H9 (cell line): ENCODE measurements around the gene ARRDC2. TPM values are rescaled to one million over a fixed set of nuclear protein-coding genes. Genes with fewer than 3 reads are reported as not detected.

ENCODE experiments used
- DNase-seq: peaks from one replicate; pipeline ENCODE4 v3.0.0-alpha.2; 2017
- H2AFZ ChIP-seq: one replicate; pipeline ENCODE4 v1.6.1; 2013; ENCODE audit warnings: mild to moderate bottlenecking, low read length, control low read depth, moderate library complexity
- H2AK5ac ChIP-seq: 2 replicates; pipeline ENCODE4 v1.6.1; 2013; ENCODE audit warnings: low read length, control low read depth, mixed read lengths; ENCODE audit not compliant: insufficient read length
- H2BK120ac ChIP-seq: one replicate; pipeline ENCODE4 v1.6.1; 2013; ENCODE audit warnings: low read depth, mild to moderate bottlenecking, low read length, control low read depth, inconsistent platforms; ENCODE audit not compliant: poor library complexity, severe bottlenecking
- H2BK12ac ChIP-seq: 2 replicates; pipeline ENCODE4 v1.6.1; 2013; ENCODE audit warnings: low read length, control low read depth, mixed read lengths, low read depth; ENCODE audit not compliant: insufficient read length
- H2BK15ac ChIP-seq: 2 replicates; pipeline ENCODE4 v1.6.1; 2013; ENCODE audit warnings: low read depth, low read length, control low read depth
- H2BK20ac ChIP-seq: one replicate; pipeline ENCODE4 v1.6.1; 2013; ENCODE audit warnings: low read depth, mild to moderate bottlenecking, low read length, control low read depth, inconsistent platforms; ENCODE audit not compliant: poor library complexity, severe bottlenecking
- H2BK5ac ChIP-seq: 2 replicates; pipeline ENCODE4 v1.6.1; 2013; ENCODE audit warnings: low read length, control low read depth, mixed read lengths; ENCODE audit not compliant: insufficient read length
- H3K14ac ChIP-seq: 2 replicates; pipeline ENCODE4 v1.6.1; 2013; ENCODE audit warnings: low read length, control low read depth; ENCODE audit not compliant: insufficient read depth
- H3K18ac ChIP-seq: 2 replicates; pipeline ENCODE4 v1.6.1; 2013; ENCODE audit warnings: low read depth, mild to moderate bottlenecking, mixed read lengths, low read length, control low read depth; ENCODE audit not compliant: insufficient read length
- H3K23ac ChIP-seq: 2 replicates; pipeline ENCODE4 v1.6.1; 2013; ENCODE audit warnings: low read length, control low read depth, mixed read lengths, low read depth; ENCODE audit not compliant: insufficient read length
- H3K23me2 ChIP-seq: 2 replicates; pipeline ENCODE4 v1.6.1; 2013; ENCODE audit warnings: low read depth, mild to moderate bottlenecking, mixed read lengths, low read length, control low read depth; ENCODE audit not compliant: insufficient read length, poor library complexity, severe bottlenecking
- H3K27ac ChIP-seq: 2 replicates; pipeline ENCODE4 v1.5.1; 2013; ENCODE audit warnings: low read length, control low read depth, mixed read lengths, low read depth; ENCODE audit not compliant: insufficient read length
- H3K27me3 ChIP-seq: 2 replicates; pipeline ENCODE4 v1.6.1; 2013; ENCODE audit warnings: low read length, control low read depth, inconsistent platforms; ENCODE audit not compliant: insufficient read depth
- H3K4ac ChIP-seq: 2 replicates; pipeline ENCODE4 v1.6.1; 2013; ENCODE audit warnings: low read depth, mild to moderate bottlenecking, control low read depth, inconsistent platforms, low read length, moderate library complexity
- H3K4me1 ChIP-seq: 2 replicates; pipeline ENCODE4 v1.6.1; 2013; ENCODE audit warnings: low read length, control low read depth, inconsistent platforms; ENCODE audit not compliant: insufficient read depth
- H3K4me2 ChIP-seq: 2 replicates; pipeline ENCODE4 v1.6.1; 2013; ENCODE audit warnings: low read length, control low read depth, mixed read lengths; ENCODE audit not compliant: insufficient read length, insufficient read depth
- H3K56ac ChIP-seq: 2 replicates; pipeline ENCODE4 v1.6.1; 2013; ENCODE audit warnings: low read depth, mild to moderate bottlenecking, mixed read lengths, low read length, control low read depth; ENCODE audit not compliant: insufficient read length
- H3K79me1 ChIP-seq: 2 replicates; pipeline ENCODE4 v1.6.1; 2013; ENCODE audit warnings: low read depth, mild to moderate bottlenecking, moderate library complexity, low read length, control low read depth, inconsistent platforms; ENCODE audit not compliant: insufficient read depth, poor library complexity, severe bottlenecking
- H3K79me2 ChIP-seq: 2 replicates; pipeline ENCODE4 v1.6.1; 2013; ENCODE audit warnings: low read length, control low read depth, inconsistent platforms; ENCODE audit not compliant: insufficient read depth
- H3K9ac ChIP-seq: 2 replicates; pipeline ENCODE4 v1.6.1; 2013; ENCODE audit warnings: low read length, control low read depth, mixed read lengths; ENCODE audit not compliant: insufficient read length; ENCODE audit errors: extremely low read depth
- H3K9me3 ChIP-seq: one replicate; pipeline ENCODE4 v1.6.1; 2013; ENCODE audit warnings: low read depth, low read length, inconsistent platforms; ENCODE audit not compliant: control insufficient read depth
- H3T11ph ChIP-seq: one replicate; pipeline ENCODE4 v1.6.1; 2013; ENCODE audit warnings: mild to moderate bottlenecking, low read length, control low read depth, inconsistent platforms
- H4K20me1 ChIP-seq: one replicate; pipeline ENCODE4 v1.6.1; 2013; ENCODE audit not compliant: control insufficient read depth, insufficient read length, insufficient read depth
- H4K5ac ChIP-seq: 2 replicates; pipeline ENCODE4 v1.6.1; 2013; ENCODE audit warnings: low read depth, mild to moderate bottlenecking, mixed read lengths, low read length, control low read depth; ENCODE audit not compliant: insufficient read length
- H4K8ac ChIP-seq: replicated peaks from 2 replicates; pipeline ENCODE4 v1.6.1; 2013; ENCODE audit warnings: low read length, control low read depth, mixed read lengths, low read depth; ENCODE audit not compliant: insufficient read length
- H4K91ac ChIP-seq: 2 replicates; pipeline ENCODE4 v1.6.1; 2013; ENCODE audit warnings: low read depth, mild to moderate bottlenecking, moderate library complexity, mixed read lengths, low read length, control low read depth; ENCODE audit not compliant: insufficient read length
- H3K27ac Mint-ChIP-seq, 3 experiments: 2 replicates in 2 of 3; 3 replicates in 1 of 3; pipeline ENCODE4 v1.8.0; 2020 to 2021; ENCODE audit warnings: mixed read lengths in 3 of 3, mild to moderate bottlenecking in 1 of 3, moderate library complexity in 1 of 3
- H3K27me3 Mint-ChIP-seq: 2 replicates; pipeline ENCODE4 v1.8.0; 2021; ENCODE audit warnings: low read depth, mild to moderate bottlenecking, moderate library complexity, mixed read lengths
- H3K36me3 Mint-ChIP-seq, 3 experiments: 2 replicates in 2 of 3; 3 replicates in 1 of 3; pipeline ENCODE4 v1.8.0; 2020 to 2021; ENCODE audit warnings: low read depth in 3 of 3, mixed read lengths in 3 of 3; ENCODE audit not compliant: insufficient read depth in 1 of 3
- H3K4me1 Mint-ChIP-seq, 2 experiments: 2 replicates each; pipeline ENCODE4 v1.8.0; 2020; ENCODE audit warnings: mixed read lengths in 2 of 2
- H3K4me3 Mint-ChIP-seq, 2 experiments: 2 replicates in 1 of 2; 3 replicates in 1 of 2; pipeline ENCODE4 v1.8.0; 2020 to 2021; ENCODE audit warnings: mild to moderate bottlenecking in 2 of 2, mixed read lengths in 2 of 2, moderate library complexity in 1 of 2
- H3K9me3 Mint-ChIP-seq, 2 experiments: 2 replicates in 1 of 2; 3 replicates in 1 of 2; pipeline ENCODE4 v1.8.0; 2020; ENCODE audit warnings: mild to moderate bottlenecking in 2 of 2, mixed read lengths in 2 of 2, moderate library complexity in 1 of 2
- CTCF ChIP-seq: fragments of 200-600 bp; sonication (generic); conservative IDR thresholded peaks from 3 replicates; pipeline ENCODE4 v1.8.0; 2021; ENCODE audit warnings: antibody characterized with exemption, mild to moderate bottlenecking
- WGBS: extraction: QIAGEN DNeasy Blood & Tissue Kit; methylation state at CpG from one replicate; pipeline ENCODE4 v1.1.7; 2013; ENCODE audit warnings: missing lambda C conversion rate, low lambda C conversion rate, mixed read lengths; ENCODE audit not compliant: insufficient read length; ENCODE audit errors: extremely low coverage; 5-methylcytosine and 5-hydroxymethylcytosine counted together
- total RNA-seq: library from RNA; stranded (reverse); gene quantifications from 2 replicates; pipeline ENCODE4 v1.2.1, GENCODE V29; 2021

The ARRDC2 gene
- total RNA-seq, 1 experiment from 2014 or later, result 10.5 TPM

DNA sequence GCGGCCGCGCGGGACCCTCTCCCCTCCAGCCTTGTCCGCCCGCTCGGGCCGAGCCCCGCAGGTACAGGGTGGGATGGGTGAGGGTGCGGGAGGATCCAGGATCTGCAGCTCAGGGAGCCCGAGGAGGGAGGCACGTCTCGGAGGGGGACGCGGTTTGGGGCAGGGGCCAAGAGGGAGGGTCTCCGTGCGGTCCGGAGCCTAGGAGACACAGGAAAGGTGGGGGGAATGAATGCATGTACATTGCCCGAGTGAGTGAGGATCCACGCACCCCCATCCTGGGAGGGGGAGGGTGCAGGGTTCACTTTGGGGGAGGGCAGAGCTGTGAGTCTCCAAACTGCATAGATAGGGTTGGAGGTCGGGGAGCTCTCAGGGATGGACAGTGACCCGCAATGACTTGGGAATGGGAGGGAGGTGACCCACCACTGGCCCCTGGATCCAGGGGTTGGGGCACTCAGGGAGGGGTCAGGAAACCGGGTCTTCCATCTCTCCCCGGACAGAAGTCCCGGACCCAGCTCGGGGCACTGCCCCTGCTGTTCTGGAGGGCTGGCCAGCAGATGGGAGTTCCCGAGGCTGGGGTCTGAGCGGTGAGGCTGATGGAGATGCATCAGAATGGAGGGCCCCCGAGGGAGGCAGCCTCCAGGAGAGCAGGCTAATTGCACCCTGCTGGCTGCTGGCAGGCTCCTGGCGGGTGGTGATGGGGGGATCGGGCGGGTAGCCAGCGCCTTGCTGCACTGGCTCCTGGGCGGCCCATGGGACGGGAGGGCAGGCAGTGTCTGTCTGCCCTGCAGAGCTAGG, 40.5 kb upstream of the ARRDC2 start:
- no peaks in the 10 kb centered on the region for H3K79me1 ChIP-seq

More for the DNA sequence above, 40.5 kb upstream of the ARRDC2 start:
- Mint-ChIP-seq H3K36me3 (no peaks in the 10 kb centered on the region), H3K9me3 (no peaks in the 10 kb centered on the region), H3K4me3 (peak overlapping the region; percentile 77 to 93), H3K27ac (no peak overlapping the region), H3K27me3 (peaks cover 42% of the 10 kb centered on the region), H3K4me1 (peaks cover 18 to 26% of the 10 kb centered on the region in 2 experiments)
- Histone ChIP-seq H3K4ac (no peak overlapping the region), H3K27me3 (no peaks in the 10 kb centered on the region; the same call in 1 of the 2 replicates), H3T11ph (no peak overlapping the region), H2BK15ac (no peak overlapping the region; the same call in 1 of the 2 replicates), H2AK5ac (no peak overlapping the region), H3K4me2 (peak overlapping the region; percentile 56), H4K5ac (no peak overlapping the region), H3K23ac (no peak overlapping the region), H2BK5ac (no peak overlapping the region), H3K18ac (peak overlapping the region; percentile 40), H2BK120ac (no peak overlapping the region), H2AFZ (no peak overlapping the region), H3K4me1 (no peaks in the 10 kb centered on the region), H3K14ac (peak overlapping the region; percentile 69), H4K91ac (no peak overlapping the region), H3K23me2 (peaks cover 10% of the 10 kb centered on the region), H2BK12ac (no peak overlapping the region), H3K9ac (no peak overlapping the region), H3K79me2 (no peaks in the 10 kb centered on the region), H2BK20ac (no peak overlapping the region), H3K27ac (no peak overlapping the region), H4K8ac (no peak overlapping the region), H3K9me3 (no peaks in the 10 kb centered on the region), H3K56ac (no peak overlapping the region), H4K20me1 (no peaks in the 10 kb centered on the region)
- WGBS, result no CpG with 5 or more reads among the region's 35 CpGs
- no peak for DNase-seq
- no peak for TF ChIP-seq CTCF
